Hepatocyte (in vitro differentiated cells): ENCODE results near the gene KCNN1. TPM values are rescaled to one million over a fixed set of nuclear protein-coding genes. Genes with fewer than 3 reads are reported as not detected.
A peak's percentile ranks its signal among the peaks of the same experiment; 100 is the strongest.

Experiments
- DNase-seq: peaks from one replicate; pipeline ENCODE4 v3.0.0-alpha.2; 2016; ENCODE audit warnings: low spot score
- H2AFZ ChIP-seq: fragments of 200-600 bp; sonication (generic); 2 replicates; pipeline ENCODE4 v1.6.0; 2016; ENCODE audit warnings: antibody characterized with exemption, mild to moderate bottlenecking
- H3K27ac ChIP-seq: fragments of 200-600 bp; sonication (generic); 2 replicates; pipeline ENCODE4 v1.5.1; 2016; ENCODE audit warnings: mild to moderate bottlenecking
- H3K27me3 ChIP-seq: fragments of 200-600 bp; sonication (generic); 2 replicates; pipeline ENCODE4 v1.6.1; 2016
- H3K36me3 ChIP-seq: fragments of 200-600 bp; sonication (generic); replicated peaks from 2 replicates; pipeline ENCODE4 v1.5.1; 2016; ENCODE audit warnings: low read depth; ENCODE audit not compliant: insufficient read depth
- H3K4me1 ChIP-seq: fragments of 200-600 bp; sonication (generic); 2 replicates; pipeline ENCODE4 v1.5.1; 2016; ENCODE audit warnings: mild to moderate bottlenecking, moderate library complexity; ENCODE audit not compliant: insufficient read depth
- H3K4me2 ChIP-seq: fragments of 200-600 bp; sonication (generic); 2 replicates; pipeline ENCODE4 v1.6.0; 2016
- H3K4me3 ChIP-seq: fragments of 200-600 bp; sonication (generic); 2 replicates; pipeline ENCODE4 v1.5.1; 2016; ENCODE audit warnings: mild to moderate bottlenecking
- H3K79me2 ChIP-seq: fragments of 200-600 bp; sonication (generic); 2 replicates; pipeline ENCODE4 v1.6.0; 2017; ENCODE audit warnings: mild to moderate bottlenecking
- H3K9me2 ChIP-seq: fragments of 200-600 bp; sonication (generic); replicated peaks from 2 replicates; pipeline ENCODE4 v1.6.0; 2017; ENCODE audit warnings: mild to moderate bottlenecking; ENCODE audit not compliant: insufficient read depth
- H3K9me3 ChIP-seq: fragments of 200-600 bp; sonication (generic); 2 replicates; pipeline ENCODE4 v1.5.1; 2016; ENCODE audit warnings: low read depth, mild to moderate bottlenecking
- H4K20me1 ChIP-seq: fragments of 200-600 bp; sonication (generic); 2 replicates; pipeline ENCODE4 v1.6.0; 2016; ENCODE audit warnings: mild to moderate bottlenecking; ENCODE audit not compliant: insufficient read depth, poor library complexity, severe bottlenecking
- CTCF ChIP-seq: fragments of 200-600 bp; sonication (generic); IDR thresholded peaks from 2 replicates; pipeline ENCODE4 v1.5.1; 2016; ENCODE audit warnings: antibody characterized with exemption, mild to moderate bottlenecking; ENCODE audit not compliant: poor library complexity
- EZH2 ChIP-seq: fragments of 200-600 bp; sonication (generic); IDR thresholded peaks from 2 replicates; pipeline ENCODE4 v1.6.1; 2016; ENCODE audit warnings: antibody characterized with exemption, mild to moderate bottlenecking, borderline replicate concordance
- EZH2phosphoT487 ChIP-seq: fragments of 200-600 bp; sonication (generic); IDR thresholded peaks from one replicate; pipeline ENCODE4 v1.6.1; 2018; ENCODE audit warnings: antibody characterized with exemption, mild to moderate bottlenecking, low read depth, moderate library complexity; ENCODE audit not compliant: unreplicated experiment, severe bottlenecking
- WGBS: methylation state at CpG from one replicate; pipeline ENCODE4 v1.1.6; 2016; ENCODE audit warnings: low lambda C conversion rate; ENCODE audit errors: missing lambda C conversion rate; 5-methylcytosine and 5-hydroxymethylcytosine counted together
- polyA plus RNA-seq: library from polyadenylated mRNA; unstranded; fragments of >200 nt; fragmentation: Nextera tagmentation; extraction: Ambion mirVana; gene quantifications from 2 replicates; pipeline ENCODE4 v1.2.1, GENCODE V29; 2016
- total RNA-seq: library from RNA; depleted of rRNA; stranded (reverse); fragments of >200 nt; gene quantifications from 2 replicates; pipeline ENCODE4 v1.2.3, GENCODE V29; 2014

KCNN1 gene
- total and polyA plus RNA-seq, 2 experiments from 2014 or later: 2.4 to 3.2 TPM

- Histone ChIP-seq H3K27me3 (peaks cover 50% of the 10 kb centered on the region), H3K27ac (no peak overlapping the region), H3K9me2 (no peaks in the 10 kb centered on the region), H2AFZ (no peak overlapping the region), H3K4me2 (peak overlapping the region; percentile 86), H3K79me2 (no peaks in the 10 kb centered on the region), H3K4me1 (peaks cover 33% of the 10 kb centered on the region), H3K4me3 (peak overlapping the region; percentile 23), H3K36me3 (no peaks in the 10 kb centered on the region), H4K20me1 (no peaks in the 10 kb centered on the region), H3K9me3 (no peaks in the 10 kb centered on the region)
- DNase-seq: no peak
- 4% methylated on average over 15 of the region's 68 CpGs for WGBS
- TF ChIP-seq EZH2phosphoT487 (no peak), EZH2 (peak; percentile 41), CTCF (no peak)
Measured at GRCh38 chr19:17951990-17952976, 14.6 kb upstream of the KCNN1 start.

GRCh38 chr19:17953316-17953801 lies 13.5 kb upstream of the KCNN1 start:
- 77% methylated on average over 7 of the region's 7 CpGs for WGBS
- peaks cover 50% of the 10 kb centered on the region for H3K27me3 ChIP-seq
- peaks cover 32% of the 10 kb centered on the region for H3K4me1 ChIP-seq

GRCh38 chr19:17953869-17954268 lies 13.0 kb upstream of the KCNN1 start:
- no peak for TF ChIP-seq CTCF
- TF ChIP-seq EZH2: no peak
- no peak for TF ChIP-seq EZH2phosphoT487
- no peak overlapping the region for H3K27ac ChIP-seq
- H3K36me3 ChIP-seq: no peaks in the 10 kb centered on the region
- DNase-seq: no peak
- no peaks in the 10 kb centered on the region for H3K79me2 ChIP-seq
- no peaks in the 10 kb centered on the region for H3K9me3 ChIP-seq
- 78% methylated on average over 4 of the region's 4 CpGs for WGBS
- H3K4me1 ChIP-seq: peaks cover 28% of the 10 kb centered on the region
- H3K9me2 ChIP-seq: no peaks in the 10 kb centered on the region
- peaks cover 48% of the 10 kb centered on the region for H3K27me3 ChIP-seq
- H2AFZ ChIP-seq: no peak overlapping the region
- H4K20me1 ChIP-seq: no peaks in the 10 kb centered on the region
- no peak overlapping the region for H3K4me3 ChIP-seq
- no peak overlapping the region for H3K4me2 ChIP-seq

More at GRCh38 chr19:17953316-17953801, 13.5 kb upstream of the KCNN1 start:
- no peaks in the 10 kb centered on the region for H3K79me2 ChIP-seq
- H3K9me2 ChIP-seq: no peaks in the 10 kb centered on the region
- no peaks in the 10 kb centered on the region for H3K9me3 ChIP-seq
- H2AFZ ChIP-seq: no peak overlapping the region
- no peaks in the 10 kb centered on the region for H4K20me1 ChIP-seq
- H3K27ac ChIP-seq: no peak overlapping the region
- no peak overlapping the region for H3K4me2 ChIP-seq
- no peak overlapping the region for H3K4me3 ChIP-seq
- TF ChIP-seq EZH2phosphoT487 (no peak), CTCF (no peak), EZH2 (no peak)
- no peak for DNase-seq
- H3K36me3 ChIP-seq: no peaks in the 10 kb centered on the region
